SHP77 treated with DMSO at 0.1 percent for 48 hours (cell line): Measurements from ENCODE around the gene SHC1.
A peak's percentile ranks its signal among the peaks of the same experiment; 100 is the strongest.
"Not testable (repeated sequence)": the region's sequence is repeated elsewhere in the genome, so short reads cannot be mapped to it uniquely, and the experiment has no call there.

Experiments
- DNase-seq: peaks from one replicate; lab custom pipeline; 2025; lab: John Stamatoyannopoulos, UW

Gene SHC1

DNA sequence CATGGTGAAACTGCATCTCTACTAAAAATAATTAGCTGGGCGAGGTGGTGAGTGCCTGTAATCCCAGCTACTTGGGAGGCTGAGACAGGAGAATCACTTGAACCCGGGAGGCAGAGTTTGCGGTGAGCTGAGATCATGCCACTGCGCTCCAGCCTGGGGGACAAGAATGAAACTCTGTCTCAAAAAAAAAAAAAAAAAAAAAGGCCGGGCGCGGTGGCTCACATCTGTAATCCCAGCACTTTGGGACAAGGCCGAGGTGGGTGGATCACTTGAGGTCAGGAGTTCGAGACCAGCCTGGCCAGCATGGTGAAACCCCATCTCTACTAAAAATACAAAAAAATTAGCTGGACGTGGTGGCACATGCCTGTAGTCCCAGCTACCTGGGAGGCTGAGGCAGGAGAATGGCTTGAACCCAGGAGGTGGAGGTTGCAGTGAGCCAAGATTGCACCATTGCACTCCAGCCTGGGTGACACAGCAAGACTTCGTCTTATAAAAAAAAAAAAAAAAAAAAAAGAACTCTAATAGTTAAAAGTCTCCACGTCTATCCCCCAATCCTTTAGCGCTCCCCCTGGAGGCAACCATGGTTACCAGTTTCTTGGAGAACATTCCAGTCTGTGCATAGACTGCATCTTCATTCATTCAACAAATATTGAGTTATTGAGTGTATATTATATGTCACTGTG, 24.9 kb upstream of the SHC1 start:
- peak; percentile 37 for DNase-seq

GRCh38 chr1:154994591-154994990, 24.0 kb upstream of the SHC1 start:
- no peak for DNase-seq

DNA sequence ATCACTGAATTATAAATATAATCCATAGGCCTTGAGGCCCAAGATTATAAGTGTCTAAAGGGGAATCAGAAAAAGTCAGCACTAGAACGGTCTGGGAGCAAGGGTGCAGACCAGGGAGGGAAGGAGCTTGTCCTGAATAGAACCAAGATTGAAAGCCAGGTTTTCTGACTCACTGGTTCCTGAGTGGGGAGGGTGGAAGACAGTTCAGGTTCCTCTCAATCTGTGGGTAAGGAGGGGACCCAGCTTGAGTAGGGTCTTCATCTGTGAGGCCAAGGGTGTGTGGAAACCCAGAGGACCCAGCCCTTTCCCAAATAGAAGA, 23.7 kb upstream of the SHC1 start:
- no peak for DNase-seq

GRCh38 chr1:154993572-154994268, 23.2 kb upstream of the SHC1 start, which contains the start of gene LENEP:
Gene LENEP (plus strand): TSS chr1:154993586. CDS start chr1:154993608, 22 bp downstream.
- DNase-seq = no peak

- peak; percentile 34 for DNase-seq
Measured at GRCh38 chr1:154992721-154993571, 22.4 kb upstream of the SHC1 start.

DNA sequence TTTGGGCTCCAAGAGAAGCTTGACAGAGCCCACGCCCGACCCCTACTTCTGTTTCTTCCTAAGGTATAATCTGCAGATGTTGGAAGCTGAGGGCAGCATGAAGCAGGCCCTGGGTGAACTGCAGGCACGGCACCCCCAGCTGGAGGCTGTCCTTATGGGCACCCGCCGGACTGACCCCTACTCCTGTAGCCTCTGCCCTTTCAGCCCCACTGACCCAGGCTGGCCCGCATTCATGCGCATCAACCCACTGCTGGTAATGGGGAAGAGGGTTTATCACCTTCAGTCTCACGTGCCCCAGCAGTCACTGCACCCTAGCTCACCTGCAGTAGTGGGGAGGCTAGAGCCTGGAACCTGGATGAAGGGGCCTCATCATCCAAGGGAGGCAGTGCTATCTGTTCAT, 19.7 kb upstream of the SHC1 start:
- no peak for DNase-seq

DNA sequence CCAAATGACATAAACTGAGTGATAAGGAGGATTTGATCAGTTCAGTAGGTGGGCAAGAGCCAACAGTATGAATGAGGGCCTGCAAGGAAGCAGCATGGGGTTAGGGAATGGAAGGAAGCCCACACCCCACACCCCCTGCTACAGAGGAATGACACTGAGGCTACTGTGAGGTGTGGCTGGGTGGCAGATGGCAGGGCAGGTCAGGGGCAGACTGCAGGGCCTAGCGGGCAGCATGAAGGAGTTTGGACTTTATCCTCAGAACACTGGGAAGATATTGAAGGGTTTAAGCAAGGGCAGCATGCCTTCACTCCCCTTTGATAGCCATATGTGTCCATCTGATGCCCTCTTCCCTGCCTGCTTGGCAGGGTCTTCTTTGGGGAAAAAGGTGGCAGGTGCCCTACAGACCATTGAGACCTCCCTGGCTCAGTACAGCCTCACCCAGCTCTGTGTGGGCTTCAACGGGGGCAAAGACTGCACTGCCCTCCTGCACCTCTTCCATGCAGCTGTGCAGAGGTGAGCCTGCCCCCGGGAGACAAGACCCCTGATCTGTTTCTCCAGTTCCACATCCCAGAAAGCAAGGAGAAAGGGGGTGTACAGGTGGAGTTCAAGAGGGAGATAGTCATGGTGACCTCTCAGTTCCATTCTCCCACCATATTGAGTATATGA, 18.8 kb upstream of the SHC1 start:
- DNase-seq = no peak

GRCh38 chr1:154988058-154988954, 17.8 kb upstream of the SHC1 start:
- DNase-seq = no peak

GRCh38 chr1:154987326-154987725, 16.8 kb upstream of the SHC1 start:
- DNase-seq = no peak

GRCh38 chr1:154986736-154987135, 16.2 kb upstream of the SHC1 start:
- not testable (repeated sequence) for DNase-seq

GRCh38 chr1:154983776-154984466, 13.4 kb upstream of the SHC1 start:
- no peak for DNase-seq

DNA sequence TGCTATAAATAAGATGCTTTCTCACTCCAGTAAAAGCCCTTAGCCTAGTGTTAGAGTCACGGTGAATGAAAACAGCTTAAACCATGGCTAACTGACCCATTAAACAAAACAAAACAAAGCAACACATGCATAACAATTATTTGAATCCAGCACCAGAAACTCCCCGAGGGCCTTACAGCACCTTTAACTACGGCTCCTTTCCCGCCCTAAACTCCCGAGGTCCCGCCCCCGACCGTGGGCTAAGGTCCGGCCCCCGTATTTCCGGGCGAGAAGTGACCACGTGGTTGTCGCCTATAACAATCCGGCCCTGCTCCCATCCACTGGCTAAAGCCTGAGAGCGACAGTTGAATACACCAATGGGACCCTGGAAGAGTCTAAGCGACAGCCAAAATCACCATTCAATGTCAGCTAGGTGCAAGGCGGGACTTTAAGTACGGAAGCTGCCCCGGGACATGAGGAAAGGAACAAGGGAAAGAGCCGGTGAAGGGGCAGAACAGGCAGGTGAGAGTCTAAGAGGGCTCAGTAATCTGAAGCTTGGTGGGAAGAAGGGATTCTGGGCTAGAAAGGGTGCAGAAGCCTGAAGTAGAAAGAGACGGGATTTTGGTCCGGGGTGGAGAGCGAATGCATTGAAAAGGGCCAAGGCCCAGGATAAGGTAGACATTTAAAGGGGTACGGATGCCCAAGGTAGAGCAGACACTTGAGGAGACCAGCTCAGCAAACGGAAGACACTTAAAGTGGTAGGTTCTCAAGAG, 12.5 kb upstream of the SHC1 start, which contains the start of gene FLAD1:
Gene FLAD1, plus strand, starts transcription at position 448 of the 752 bp plus-strand sequence. CDS start 351 bp downstream, outside the sequence.
- peak; percentile 100 for DNase-seq

DNA sequence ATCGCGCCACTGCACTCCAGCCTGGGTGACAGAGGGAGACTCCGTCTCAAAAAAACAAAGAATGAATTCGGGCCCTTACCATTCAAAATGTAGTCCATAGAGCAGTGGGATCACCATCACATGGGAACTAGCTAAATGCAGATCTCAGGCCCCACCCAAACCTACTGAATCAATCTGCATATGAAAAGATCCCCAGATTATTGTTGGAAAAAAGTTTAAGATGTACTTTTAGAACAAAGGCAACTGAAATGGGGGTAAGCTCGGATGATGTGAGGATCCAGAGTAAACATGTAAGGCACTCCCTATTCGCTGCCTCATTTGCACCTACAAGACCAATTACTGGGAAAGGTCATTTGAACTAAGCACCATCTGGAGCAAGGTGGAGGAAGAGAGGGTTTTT, 11.8 kb upstream of the SHC1 start:
- DNase-seq = peak; percentile 65

- no peak for DNase-seq
Measured at GRCh38 chr1:154978360-154978759, 7.8 kb upstream of the SHC1 start.

- not testable (repeated sequence) for DNase-seq
Measured at GRCh38 chr1:154977762-154978161, 7.2 kb upstream of the SHC1 start.

DNA sequence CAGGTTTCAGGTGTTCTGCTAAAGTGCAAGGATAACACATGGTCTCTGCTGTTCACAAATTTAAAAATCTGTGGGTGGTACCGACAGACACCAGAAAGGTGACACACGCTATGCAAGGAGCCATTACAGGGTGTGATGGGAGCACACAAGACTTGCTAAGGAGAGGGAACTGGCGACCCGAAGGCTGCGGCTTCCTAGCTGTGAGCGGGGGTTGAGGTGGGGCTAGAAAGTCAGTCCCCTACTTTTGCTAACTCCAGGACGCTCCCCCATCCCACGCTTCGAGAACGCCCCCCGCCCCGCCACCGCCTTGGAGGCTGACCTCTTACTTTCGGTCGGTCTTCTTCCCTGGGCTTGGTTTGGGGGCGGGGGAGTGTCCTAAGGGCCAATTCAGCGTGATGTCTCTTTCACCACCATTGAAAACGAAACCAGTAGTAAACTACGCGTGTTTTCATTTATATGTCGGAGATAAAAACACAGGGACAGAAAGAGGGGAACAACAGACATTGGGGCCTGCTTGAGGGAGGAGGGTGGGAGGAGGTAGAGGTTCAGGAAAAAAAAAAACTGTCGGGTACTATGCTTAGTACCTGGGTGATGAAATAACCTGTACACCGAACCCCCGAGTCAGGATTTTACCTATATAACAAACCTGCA, 5.0 kb upstream of the SHC1 start:
- DNase-seq = no peak

GRCh38 chr1:154974808-154975408, 4.4 kb upstream of the SHC1 start:
- DNase-seq = peak; percentile 100

DNA sequence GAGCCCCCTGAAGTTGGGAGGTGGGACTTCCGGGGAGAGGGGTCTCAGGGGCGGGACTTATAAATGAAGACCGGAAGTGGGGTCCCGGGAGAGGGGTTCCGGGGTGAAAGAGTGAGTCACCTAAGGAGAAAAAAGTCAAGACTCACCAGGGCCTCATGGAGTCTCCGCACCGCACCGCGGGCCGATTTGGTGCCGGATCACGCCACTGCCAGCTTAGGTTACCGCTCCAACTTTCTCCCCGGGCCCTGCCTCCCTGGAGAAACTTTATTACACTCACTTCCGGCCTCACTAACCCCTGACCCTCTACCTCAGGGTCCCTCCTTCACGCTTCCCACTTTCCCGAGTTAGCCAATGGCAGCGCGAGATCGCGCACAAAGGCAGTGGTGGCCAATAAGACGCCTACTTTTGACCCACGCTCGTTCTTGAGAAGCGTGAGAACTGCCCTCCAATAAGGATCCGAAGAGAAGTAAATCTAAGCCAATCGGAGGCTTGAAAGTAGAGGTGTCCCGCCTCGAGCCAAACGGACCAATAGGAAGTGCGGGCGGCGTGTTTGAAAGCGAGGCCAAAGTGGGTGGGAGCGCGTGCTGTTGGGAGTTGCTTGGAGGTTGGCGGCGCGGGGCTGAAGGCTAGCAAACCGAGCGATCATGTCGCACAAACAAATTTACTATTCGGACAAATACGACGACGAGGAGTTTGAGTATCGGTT, 3.7 kb upstream of the SHC1 start, which contains the start of gene CKS1B:
Gene CKS1B, plus strand, starts transcription at position 580 of the 706 bp plus-strand sequence. Its CDS starts 65 bp downstream, at position 645.
- peak; percentile 100 for DNase-seq
